Epidermal melanocyte (primary cell): ENCODE data around the gene CAMK1G.

Experiments
- DNase-seq: peaks from one replicate; pipeline ENCODE4 v3.0.0; 2011; ENCODE audit warnings: low spot score; ENCODE audit not compliant: insufficient read length

Gene CAMK1G

DNA sequence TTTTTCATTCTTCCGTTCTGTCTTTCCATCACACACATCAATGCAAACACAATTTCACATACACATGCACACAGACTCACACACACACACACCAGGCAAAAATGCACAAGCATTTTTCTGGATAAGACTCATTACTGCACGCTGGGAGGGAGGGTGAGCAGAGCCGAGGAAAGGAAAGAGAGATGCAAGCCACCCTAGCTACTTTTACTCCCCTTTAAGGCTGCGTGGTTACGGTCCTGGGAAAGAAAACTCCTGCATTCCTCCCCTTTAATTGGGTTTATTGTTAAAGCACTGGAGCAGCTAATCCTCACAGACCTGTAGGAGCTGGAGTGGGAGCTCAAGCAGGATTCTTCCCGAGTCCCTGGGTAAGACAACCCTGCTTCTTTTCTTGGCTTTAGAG is at the start of gene CAMK1G:
Gene CAMK1G, plus strand, starts transcription at position 307 of the 400 bp plus-strand sequence. CDS start 11,270 bp downstream, outside the sequence.
- no peak for DNase-seq

DNA sequence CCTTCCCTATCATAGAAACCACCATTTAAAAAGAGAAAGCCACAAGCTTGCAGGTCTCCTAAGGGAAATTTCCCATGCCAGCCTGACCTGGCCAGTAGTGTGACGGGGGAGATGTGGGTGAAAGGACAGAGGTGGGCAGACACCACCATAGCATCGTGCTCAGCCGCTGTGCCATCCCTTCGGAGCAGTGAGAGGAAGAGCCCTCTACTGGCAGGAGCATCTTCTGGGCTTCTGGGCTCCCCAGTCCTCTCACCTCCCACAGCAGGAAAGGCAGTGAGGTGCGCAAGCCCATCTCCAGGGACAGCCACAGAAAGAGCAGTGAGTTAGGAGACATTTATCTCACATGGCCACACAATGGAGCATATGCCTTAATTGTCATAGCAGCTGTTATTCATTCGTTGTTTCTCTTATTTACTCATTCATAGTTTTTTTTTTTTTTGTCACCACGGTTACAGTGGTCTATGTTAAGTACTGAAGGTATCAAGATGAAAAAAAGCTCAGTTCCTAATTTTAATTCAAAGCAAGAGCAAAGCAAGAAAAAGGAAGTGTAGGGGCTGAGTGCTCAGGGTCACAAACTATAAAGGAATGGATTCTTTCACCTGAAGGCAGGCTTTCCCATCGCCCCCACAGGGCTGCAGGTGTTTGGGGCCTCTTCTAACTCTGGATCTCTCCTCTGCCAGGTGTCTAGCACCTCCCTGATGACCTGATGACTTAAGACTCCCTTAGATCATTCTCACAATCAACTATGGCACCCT is 48.8 kb upstream of the CAMK1G start:
- DNase-seq: no peak

DNA sequence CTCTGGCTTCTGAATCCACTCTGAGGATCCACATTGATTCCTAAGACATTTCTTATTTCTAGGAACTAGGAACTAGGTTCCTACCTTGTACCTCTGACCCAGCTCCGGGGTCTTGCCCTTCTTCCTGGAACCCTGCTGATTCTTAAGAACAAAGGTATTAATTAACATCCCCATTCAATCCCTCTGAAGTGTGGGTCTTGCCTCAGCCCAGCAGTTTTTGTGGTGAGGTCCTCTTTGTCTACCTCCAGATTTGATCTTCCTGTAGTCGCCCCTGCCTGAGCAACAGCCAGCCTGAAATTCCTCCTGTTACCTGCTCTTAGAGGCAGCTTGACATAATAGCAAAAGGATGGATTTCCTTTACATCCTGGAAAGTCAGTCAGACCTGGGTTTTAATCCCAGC is 46.7 kb upstream of the CAMK1G start:
- no peak for DNase-seq

DNA sequence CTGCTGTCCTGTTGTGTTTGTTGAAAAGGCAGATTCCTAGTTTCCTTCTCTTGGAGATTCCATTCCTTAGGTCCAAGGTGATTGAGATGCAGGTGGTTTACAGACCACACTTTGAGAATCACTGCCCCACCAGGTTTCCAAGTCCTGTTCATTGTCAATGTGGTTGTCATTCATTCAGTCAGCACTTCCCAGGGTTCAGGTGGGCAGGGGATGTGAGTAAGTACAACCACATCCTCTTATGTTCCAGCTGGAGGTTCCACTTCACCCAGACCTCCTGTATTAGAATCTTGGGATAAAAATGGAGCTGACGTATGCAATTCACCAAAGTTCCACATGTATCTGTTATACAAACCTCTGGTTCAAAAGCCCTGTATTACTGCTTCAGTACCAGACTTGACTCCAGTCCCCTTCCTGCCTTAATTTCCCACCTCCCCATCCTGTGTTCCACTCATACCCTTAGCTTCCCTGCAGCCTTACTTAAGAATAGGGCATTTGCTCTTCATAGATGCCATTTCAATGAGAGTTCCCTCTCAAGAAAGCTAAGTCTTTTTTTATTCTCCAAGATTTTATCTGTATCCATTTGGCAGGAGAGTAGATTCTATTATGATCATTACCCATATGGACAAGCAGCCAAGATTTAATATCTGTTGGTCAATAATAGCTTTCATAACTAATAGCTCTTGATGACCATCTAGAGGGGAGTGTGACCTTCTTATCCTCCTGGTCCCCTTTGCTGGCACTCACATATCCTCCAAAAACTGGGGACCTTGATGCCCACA is 46.0 kb upstream of the CAMK1G start:
- DNase-seq: no peak

DNA sequence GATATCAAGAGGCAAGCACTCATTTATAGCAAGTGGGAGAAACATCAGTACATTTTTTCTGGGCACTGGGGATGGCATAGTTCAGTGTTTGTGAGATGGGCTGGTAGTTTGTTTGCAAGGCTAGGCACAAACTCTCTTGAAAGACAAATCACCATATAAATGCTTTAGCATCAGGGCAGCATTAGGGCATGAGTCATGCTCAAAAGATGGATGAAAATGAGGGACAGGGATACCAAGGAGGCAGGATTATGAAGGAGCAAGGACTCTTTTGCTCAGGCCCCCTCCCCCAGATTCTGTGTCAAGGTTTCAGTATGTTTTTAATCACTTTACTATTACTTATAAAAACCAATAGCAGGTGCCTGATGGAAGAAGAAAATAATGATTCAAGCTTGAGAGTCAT is 43.9 kb upstream of the CAMK1G start:
- no peak for DNase-seq

DNA sequence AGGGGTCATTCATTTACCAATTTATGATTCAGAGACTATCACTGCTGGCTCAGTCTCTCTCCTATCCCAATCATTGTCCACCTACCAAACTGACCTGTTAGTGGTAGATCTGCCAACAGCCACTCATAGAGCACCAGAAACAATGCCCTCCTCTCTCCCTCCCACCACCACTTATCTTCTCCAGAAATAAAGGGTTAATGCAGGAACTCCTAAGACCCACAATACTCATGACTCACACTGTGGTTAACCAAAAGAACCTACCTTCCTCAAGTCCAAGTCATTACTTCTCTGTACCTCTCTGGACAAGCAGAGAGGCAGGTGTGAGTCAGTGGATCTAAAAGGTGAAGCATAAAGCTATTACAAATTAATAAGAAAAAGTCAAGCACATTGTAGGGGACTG is 40.9 kb upstream of the CAMK1G start:
- no peak for DNase-seq

DNA sequence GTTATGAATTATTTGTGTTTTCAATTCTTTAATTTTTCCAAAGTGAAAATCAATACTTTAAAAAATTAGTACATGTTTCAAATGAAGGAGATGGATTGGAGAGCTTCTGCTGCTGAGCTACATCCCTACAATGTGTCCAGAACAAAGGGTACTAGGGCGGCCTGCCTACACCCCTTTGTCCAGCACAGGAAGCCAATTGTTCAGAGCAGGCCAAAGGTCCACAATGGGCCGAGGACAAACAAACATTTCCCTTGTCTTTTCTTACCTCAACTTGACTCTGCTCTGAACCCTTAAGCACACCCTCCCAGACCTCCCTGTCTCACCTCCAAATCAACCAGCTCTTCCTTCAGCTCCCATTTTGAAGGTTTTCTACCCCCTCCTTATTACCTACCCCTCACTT is 39.4 kb upstream of the CAMK1G start:
- no peak for DNase-seq

DNA sequence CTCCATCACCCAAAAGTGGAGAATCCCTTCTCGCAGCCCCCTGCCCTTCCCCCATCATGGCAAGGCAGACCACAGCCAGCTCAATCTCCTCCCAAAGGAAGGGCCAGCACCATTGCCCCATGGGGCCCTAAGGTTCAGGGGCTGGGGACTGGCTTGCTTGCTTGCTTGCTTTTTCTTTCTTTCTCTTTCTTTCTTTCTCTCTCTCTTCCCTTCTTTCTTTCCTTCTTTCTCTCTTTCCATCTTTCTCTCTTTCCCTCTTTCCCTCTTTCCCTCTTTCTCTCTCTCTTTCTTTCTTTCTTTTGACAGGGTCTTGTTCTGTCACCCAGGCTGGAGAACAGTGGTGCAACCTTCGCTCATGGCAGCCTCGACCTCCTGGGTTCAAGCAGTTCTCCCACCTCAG is 38.1 kb upstream of the CAMK1G start:
- no peak for DNase-seq

DNA sequence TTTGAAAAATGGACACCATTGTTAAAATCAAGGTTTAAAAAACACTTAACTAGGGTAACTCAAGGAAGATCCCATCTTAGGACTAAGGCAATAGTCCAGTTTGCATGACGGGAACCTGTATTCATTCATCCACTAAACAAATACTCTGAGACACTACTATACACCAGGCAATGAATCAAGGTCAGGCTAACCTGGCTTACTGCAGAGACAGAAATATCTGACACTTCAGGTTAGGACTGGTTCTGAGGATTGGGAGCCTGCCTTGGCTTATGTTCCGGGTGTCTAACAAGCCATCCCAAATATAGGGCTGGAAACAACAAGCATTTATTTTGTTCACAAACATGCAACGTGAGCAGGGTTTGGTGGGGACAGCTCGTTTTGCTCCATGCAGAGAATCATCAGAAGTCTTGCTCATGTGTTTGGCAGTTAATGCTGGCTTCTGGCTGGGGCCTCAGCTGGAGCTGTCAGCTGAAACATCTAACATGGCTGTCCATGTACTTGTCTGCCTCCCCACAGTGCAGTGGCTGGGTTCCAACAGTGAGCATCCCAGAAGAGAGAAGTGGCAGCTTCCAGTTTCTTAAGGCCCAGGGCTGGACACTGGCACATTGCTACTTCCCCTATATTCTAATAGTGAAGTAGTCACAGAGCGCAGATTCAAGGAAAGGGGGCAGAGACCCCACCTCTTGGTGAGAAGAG is 37.0 kb upstream of the CAMK1G start:
- DNase-seq: no peak

DNA sequence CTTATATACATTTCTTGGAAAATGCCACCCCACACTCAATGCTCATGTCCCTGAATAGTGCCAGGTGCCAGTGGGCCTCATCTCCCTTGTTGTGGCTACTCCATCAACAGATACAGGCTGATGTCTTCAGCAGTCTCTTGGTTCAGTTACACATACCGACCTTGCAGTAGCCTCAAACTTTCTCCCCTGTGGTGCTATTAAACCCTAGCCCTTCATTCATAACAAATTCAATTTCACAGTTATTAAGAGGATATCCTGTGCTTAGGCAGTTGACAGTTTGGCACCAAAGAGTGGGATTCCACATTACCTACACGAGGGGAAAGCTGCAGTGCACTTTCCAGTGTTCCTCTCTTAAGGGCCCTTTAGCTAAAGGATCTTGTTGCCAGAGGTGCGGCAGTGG is 35.9 kb upstream of the CAMK1G start:
- no peak for DNase-seq

DNA sequence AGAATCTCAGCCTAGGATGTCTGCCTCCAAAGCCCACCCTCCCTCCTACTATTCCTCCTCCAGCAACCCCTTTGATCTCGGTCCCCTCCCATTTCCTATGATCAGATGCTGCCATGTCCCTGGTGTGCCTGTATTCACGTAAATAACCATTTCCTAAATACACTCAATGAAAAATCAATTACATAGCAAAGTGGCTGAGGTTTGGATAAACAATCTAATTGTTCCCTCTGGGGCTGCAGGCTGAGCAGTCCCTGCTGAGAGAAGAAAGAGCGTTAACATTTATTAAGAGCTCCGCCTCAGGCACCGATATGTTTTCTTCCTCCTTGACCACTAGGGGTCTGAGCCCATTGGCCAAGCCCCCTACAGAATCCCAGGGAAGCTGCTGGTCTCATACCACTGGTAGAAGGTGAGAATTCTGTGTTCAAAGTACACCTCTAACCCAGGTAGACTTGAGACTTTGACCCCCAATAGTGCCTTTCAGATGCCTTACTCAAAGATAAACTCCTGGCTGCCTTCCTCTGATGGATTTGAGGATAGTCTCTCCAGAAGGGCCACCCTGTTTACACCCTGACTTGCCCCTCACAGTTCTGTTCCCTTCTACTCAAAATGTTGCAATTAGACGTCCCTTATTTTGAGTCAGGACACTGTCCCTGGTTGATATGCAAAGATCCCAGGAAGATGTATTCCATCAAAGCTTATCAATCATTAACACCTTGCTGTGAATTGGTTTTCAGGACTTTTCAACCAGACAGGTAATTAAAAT is 33.9 kb upstream of the CAMK1G start:
- DNase-seq: no peak

DNA sequence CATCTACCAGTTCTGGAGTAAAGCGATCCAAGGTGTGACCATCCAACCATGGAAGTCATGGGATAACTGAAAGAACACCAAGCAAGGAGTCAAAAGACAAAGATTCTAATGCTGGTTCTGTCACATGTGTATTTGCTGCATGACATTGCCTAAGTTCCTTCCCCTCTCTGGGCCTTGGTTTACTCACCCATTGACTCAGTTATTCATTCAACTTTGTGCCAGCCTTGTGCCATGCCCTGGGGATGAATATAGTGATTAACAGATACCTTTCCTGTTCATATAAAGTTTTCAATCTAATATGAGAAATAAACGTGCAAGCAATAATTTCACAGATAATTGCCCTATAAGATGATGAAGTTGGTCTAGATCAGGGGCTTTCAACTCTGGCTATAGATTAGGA is 33.0 kb upstream of the CAMK1G start:
- no peak for DNase-seq

DNA sequence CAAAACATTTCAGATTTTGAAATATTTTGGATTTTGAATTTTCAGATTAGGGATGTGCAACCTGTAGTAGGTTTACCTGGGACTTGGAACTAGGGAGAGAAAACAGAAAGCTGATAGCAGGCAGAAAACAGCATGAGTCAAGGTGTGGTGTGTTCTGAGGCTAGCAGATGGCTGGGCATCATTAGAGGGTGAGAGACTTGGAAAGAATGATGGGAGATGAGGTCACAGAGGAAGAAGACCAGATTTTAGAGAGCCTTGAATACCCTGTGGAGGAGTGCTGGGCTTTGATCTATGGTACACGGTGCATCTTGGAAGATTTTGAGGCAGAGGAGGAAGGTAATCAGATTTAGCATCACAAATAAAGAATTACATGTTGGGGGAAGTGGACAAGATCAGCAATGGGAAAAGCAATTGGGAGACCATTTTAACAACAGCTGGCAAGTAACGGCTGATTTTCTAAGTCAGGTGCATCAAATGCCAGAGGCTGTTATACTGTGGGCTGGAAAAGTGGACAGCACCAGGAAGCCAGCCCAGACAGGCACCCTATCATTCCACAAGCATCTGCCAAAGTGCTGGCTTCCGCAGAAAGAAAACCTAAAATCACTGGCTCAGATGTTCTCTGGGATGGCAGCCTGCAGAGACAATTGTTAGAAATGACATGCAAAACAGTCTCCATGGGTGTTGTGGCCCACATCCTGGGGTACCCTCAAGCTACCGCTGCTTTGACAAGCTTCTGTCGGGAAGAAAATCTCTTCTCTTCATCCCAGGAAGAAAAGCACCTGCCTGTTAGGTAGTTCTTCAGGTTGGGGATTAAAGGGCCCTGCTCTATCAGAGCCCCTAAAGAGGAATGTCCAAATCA is 30.9 kb upstream of the CAMK1G start:
- no peak for DNase-seq

DNA sequence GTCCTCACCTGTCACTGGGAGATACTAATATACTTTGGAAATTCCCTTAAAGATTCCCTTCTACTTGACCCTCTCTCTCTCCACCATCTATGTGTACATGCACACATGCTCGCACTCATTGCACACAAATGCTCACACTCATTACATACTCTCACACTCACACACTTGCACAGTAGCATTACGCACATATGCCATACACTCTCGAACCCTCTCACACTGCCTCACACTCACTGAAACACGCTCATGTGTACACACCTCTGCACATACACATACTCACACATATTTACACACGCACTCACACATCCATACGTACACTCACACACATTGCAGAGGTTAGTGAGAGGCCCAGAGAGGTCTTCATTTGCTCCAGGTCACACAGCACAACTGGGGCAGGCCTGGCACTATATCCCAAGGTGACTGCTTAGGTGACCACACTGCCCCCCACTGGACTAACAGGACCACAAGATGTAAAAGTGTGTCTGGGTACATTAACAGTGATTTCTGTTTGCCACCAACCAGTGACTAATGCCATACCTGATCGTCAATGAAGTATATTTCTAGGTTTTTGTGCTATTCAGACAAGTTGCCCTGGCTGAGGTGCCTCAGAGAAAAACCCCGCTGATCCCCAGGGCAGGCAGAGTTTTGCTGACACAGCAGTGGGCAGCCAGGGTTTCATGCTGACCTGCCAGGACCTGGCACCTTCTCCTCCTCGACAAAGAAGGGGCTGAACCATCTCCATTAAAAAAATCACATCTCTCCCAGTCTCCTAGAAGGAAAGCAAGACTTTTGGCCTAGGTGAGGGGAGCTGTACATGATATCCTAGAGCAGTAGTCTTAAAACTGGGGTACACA is 28.5 kb upstream of the CAMK1G start:
- DNase-seq: no peak

DNA sequence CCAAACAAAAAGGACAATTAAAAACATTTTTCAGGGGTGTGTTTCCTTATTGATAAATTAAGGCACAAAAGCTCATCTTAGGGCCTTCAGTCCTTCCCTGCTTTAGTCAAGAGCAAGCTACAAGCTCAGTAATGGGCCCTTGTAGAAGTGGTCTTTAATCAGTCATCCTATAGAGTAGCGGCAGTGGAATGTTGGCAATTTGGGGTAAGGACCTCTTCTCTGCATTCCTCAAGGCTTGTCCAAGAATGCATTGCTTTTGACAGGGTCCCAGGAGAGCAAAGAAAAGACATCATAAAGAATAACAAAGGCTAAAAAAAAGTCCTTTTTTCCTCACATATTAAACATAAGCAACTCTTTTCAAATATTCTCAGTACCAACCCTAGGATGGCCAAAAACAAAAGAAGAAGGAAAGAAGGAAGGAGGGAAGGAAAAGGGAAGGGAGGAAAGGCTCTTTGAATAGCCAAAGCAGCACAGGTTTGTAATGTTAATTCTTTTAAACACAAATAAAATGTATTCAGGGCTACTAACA is 27.3 kb upstream of the CAMK1G start:
- DNase-seq: no peak

DNA sequence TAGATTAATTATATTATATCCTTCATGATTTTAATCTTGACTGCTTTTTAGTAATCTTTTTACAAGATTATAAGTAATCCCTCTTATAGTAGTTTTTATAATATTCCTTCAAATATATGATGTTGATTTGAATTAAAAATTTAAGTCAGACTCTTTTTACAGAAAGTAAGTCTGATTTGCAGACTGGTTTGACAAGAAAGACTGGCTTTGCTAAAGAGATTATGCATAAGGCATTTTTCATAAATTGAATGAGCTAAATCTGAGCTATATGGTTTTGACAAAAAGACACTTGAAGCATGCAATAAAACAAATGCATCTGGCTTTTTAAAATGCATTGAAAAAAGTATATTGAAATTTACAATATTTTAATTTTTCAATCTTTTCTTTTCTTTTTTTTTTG is 26.3 kb upstream of the CAMK1G start:
- no peak for DNase-seq

DNA sequence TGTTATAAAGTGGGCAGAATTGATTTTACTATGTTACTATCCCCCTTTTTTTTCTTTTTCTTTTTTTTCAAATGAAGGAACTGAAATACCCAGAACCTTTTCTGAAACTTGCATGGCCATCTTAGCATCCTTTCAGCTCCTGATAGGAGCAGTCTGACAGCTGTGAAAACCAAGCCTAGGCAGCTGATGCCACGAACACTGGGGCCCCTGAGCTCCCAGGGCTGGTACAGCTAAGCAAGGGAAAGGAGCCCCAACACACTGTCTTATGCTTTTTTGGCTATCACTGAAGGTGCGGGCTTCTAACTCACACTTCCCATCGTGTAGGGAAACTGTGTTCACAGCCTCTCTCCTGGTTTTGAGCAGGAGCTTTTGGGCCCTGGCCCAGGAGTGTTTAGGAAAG is 23.0 kb upstream of the CAMK1G start:
- no peak for DNase-seq

DNA sequence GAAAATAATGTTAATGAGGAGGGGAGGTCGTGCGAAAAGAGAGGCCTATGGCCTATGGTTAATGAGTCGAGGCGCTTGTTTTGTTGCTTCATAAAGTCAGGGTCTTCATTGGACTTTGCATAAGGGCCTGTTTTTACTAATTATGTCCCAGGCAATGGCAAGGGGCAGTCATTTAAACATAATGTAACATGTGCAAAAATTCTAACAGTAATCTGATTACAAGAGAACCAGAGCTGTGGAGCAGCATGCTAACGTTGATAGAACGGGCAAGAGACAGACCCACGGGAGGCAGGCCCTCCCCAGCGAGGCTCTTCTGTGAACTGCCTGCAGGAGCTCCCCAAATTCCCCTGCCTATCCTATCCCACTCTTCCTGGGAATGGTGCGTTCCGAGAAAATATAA is 22.6 kb upstream of the CAMK1G start:
- no peak for DNase-seq

DNA sequence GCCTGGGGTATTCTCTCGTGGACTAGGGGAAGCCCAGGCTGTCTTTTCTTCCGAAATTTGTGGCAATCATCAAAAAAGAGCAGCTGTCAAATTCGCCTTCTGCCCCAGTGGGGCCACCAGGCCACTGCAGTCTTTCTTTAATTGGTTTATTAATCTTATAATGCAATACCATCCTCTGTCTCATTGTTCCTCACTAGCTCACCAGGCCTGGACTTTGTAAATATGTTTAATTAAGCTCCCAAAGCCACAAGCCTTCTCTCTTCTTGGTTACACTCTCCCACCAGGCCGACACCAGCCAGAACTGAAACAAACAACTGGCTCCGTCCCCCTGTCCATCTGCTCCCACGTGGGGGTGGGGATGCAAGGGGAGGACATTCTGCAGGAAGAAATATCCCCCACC is 22.0 kb upstream of the CAMK1G start:
- no peak for DNase-seq

DNA sequence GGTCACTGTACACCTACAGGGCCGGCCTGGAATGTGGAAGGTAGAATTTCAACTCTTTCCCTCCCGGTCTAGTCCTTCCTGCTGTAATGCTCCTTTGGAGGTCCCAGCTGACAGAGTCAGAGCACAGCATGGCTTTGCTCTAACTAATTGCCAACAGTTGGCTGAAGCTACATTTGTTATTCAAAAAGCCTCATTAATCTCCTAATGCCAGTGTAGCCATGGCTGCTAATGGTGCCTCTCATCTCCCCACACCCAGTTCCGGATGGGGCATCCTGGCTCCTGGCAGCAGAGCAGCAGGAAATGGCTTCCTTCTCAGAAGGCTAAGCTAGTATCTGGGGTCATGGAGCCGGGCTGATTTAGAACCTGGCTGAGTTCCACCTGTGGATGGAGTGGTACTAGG is 18.7 kb upstream of the CAMK1G start:
- DNase-seq: no peak
